ENCODE data around the gene TMOD4. TPM values are rescaled to one million over a fixed set of nuclear protein-coding genes. Genes with fewer than 3 reads are reported as not detected.
A peak's percentile ranks its signal among the peaks of the same experiment; 100 is the strongest.

TMOD4 gene
- total and polyA plus RNA-seq, 9 of the 15 experiments (the other 6 are each of a cell fraction or from before 2014, with no cell fraction given): 0.18 to 1.8 (median 1.1) TPM; not detected in 1

DNA sequence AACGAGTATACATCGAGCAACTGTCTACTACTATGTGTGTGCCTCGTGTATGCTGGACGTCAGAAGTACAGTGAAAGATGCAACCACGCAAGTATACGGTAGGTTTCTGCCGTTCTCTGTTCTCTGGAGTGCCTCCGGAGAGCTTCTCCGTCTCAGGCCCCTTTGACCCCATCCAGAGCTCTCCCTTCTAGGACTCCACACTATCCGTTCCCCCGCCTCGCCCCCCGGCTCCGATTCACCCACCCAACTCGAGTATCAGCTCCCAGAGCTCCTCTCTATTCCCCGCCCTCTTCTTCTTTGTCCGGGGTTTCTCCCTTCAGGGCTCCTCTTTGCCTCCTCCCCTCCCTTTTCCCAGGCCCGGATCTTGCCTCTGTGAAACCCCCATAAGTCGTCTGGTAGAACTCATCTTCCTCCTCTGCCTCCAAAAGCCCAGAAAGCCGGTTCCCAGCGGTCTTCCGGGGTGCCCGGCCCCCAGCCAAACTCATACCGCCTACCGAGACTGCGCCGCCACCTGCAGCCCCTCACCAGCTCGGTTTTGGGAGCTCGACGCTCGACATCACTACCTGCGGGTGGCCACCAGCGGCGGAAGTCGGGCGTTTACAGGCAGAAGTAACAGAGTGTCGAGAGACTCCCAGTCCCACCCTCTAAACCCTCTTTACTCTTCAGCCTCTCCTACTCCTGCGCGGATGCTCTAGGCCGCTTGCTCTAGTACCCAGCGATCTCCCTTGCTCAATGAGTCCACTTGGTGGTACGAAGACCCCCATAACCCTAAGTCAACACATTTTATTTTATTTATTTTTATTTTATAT is 14.1 kb upstream of the TMOD4 start, which contains the start of gene VPS72 (continued):
- TF ChIP-seq, protein P1, sequence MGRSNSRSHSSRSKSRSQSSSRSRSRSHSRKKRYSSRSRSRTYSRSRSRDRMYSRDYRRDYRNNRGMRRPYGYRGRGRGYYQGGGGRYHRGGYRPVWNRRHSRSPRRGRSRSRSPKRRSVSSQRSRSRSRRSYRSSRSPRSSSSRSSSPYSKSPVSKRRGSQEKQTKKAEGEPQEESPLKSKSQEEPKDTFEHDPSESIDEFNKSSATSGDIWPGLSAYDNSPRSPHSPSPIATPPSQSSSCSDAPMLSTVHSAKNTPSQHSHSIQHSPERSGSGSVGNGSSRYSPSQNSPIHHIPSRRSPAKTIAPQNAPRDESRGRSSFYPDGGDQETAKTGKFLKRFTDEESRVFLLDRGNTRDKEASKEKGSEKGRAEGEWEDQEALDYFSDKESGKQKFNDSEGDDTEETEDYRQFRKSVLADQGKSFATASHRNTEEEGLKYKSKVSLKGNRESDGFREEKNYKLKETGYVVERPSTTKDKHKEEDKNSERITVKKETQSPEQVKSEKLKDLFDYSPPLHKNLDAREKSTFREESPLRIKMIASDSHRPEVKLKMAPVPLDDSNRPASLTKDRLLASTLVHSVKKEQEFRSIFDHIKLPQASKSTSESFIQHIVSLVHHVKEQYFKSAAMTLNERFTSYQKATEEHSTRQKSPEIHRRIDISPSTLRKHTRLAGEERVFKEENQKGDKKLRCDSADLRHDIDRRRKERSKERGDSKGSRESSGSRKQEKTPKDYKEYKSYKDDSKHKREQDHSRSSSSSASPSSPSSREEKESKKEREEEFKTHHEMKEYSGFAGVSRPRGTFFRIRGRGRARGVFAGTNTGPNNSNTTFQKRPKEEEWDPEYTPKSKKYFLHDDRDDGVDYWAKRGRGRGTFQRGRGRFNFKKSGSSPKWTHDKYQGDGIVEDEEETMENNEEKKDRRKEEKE (IDR thresholded peaks at IDR 0.05; ENCODE audit: borderline replicate concordance in 1 of 2, control insufficient read depth in 1 of 2, low read depth in 2 of 2, low read length in 1 of 2): no peak
- TF ChIP-seq SMC3 (conservative IDR thresholded peaks at IDR 0.05; ENCODE audit: insufficient read depth, low read depth, low read length): 0 out of 2 replicates have a peak, but pooled peaks have one; percentile 14
- no peak for TF ChIP-seq KAT2B (IDR thresholded peaks at IDR 0.05; ENCODE audit: low read depth, low read length)
- TF ChIP-seq, protein P2, sequence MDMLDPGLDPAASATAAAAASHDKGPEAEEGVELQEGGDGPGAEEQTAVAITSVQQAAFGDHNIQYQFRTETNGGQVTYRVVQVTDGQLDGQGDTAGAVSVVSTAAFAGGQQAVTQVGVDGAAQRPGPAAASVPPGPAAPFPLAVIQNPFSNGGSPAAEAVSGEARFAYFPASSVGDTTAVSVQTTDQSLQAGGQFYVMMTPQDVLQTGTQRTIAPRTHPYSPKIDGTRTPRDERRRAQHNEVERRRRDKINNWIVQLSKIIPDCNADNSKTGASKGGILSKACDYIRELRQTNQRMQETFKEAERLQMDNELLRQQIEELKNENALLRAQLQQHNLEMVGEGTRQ (CRISPR knock-in tag; IDR thresholded peaks at IDR 0.05): no peak
- no peak for TF ChIP-seq ZNF282 (CRISPR knock-in tag; IDR thresholded peaks at IDR 0.05)
- TF ChIP-seq, protein P3, sequence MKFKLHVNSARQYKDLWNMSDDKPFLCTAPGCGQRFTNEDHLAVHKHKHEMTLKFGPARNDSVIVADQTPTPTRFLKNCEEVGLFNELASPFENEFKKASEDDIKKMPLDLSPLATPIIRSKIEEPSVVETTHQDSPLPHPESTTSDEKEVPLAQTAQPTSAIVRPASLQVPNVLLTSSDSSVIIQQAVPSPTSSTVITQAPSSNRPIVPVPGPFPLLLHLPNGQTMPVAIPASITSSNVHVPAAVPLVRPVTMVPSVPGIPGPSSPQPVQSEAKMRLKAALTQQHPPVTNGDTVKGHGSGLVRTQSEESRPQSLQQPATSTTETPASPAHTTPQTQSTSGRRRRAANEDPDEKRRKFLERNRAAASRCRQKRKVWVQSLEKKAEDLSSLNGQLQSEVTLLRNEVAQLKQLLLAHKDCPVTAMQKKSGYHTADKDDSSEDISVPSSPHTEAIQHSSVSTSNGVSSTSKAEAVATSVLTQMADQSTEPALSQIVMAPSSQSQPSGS (CRISPR knock-in tag; IDR thresholded peaks at IDR 0.05): no peak
- TF ChIP-seq, protein P4, sequence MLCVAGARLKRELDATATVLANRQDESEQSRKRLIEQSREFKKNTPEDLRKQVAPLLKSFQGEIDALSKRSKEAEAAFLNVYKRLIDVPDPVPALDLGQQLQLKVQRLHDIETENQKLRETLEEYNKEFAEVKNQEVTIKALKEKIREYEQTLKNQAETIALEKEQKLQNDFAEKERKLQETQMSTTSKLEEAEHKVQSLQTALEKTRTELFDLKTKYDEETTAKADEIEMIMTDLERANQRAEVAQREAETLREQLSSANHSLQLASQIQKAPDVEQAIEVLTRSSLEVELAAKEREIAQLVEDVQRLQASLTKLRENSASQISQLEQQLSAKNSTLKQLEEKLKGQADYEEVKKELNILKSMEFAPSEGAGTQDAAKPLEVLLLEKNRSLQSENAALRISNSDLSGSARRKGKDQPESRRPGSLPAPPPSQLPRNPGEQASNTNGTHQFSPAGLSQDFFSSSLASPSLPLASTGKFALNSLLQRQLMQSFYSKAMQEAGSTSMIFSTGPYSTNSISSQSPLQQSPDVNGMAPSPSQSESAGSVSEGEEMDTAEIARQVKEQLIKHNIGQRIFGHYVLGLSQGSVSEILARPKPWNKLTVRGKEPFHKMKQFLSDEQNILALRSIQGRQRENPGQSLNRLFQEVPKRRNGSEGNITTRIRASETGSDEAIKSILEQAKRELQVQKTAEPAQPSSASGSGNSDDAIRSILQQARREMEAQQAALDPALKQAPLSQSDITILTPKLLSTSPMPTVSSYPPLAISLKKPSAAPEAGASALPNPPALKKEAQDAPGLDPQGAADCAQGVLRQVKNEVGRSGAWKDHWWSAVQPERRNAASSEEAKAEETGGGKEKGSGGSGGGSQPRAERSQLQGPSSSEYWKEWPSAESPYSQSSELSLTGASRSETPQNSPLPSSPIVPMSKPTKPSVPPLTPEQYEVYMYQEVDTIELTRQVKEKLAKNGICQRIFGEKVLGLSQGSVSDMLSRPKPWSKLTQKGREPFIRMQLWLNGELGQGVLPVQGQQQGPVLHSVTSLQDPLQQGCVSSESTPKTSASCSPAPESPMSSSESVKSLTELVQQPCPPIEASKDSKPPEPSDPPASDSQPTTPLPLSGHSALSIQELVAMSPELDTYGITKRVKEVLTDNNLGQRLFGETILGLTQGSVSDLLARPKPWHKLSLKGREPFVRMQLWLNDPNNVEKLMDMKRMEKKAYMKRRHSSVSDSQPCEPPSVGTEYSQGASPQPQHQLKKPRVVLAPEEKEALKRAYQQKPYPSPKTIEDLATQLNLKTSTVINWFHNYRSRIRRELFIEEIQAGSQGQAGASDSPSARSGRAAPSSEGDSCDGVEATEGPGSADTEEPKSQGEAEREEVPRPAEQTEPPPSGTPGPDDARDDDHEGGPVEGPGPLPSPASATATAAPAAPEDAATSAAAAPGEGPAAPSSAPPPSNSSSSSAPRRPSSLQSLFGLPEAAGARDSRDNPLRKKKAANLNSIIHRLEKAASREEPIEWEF (CRISPR knock-in tag; IDR thresholded peaks at IDR 0.05): no peak
- no peak for TF ChIP-seq NFATC3 (IDR thresholded peaks at IDR 0.05)
- no peak for TF ChIP-seq MTA1 (IDR thresholded peaks at IDR 0.05; ENCODE audit: borderline replicate concordance)
- TF ChIP-seq KDM1A (IDR thresholded peaks at IDR 0.05): no peak
- TF ChIP-seq ZNF551 (CRISPR knock-in tag; IDR thresholded peaks at IDR 0.05): no peak
- TF ChIP-seq BACH1 (tag; IDR thresholded peaks at IDR 0.05): no peak
- TF ChIP-seq POLR2B (IDR thresholded peaks at IDR 0.05; ENCODE audit: low read depth, partially characterized antibody): peak; percentile 83
- no peak for TF ChIP-seq ZC3H8 (IDR thresholded peaks at IDR 0.05)
- TF ChIP-seq CBFA2T2 (conservative IDR thresholded peaks at IDR 0.05): no peak
- no peak for TF ChIP-seq NR4A1 (CRISPR knock-in tag; IDR thresholded peaks at IDR 0.05)
- TF ChIP-seq NR4A1 (tag; IDR thresholded peaks at IDR 0.05): no peak
- TF ChIP-seq SREBF2 (CRISPR knock-in tag; IDR thresholded peaks at IDR 0.05): no peak
